ENCODE measurements around the gene PRKN.
"Not testable (repeated sequence)": the region's sequence is repeated elsewhere in the genome, so short reads cannot be mapped to it uniquely, and the experiment has no call there.

PRKN gene

GRCh38 chr6:161876231-161876630 lies 851.3 kb downstream of the PRKN start:
- DNase-seq: no peak

- DNase-seq: no peak
Measured at GRCh38 chr6:161870236-161870901, 857.2 kb downstream of the PRKN start.

GRCh38 chr6:161869491-161869890 lies 858.1 kb downstream of the PRKN start:
- no peak for DNase-seq

- DNase-seq: no peak
Measured at GRCh38 chr6:161866570-161866969, 861.0 kb downstream of the PRKN start.

DNA sequence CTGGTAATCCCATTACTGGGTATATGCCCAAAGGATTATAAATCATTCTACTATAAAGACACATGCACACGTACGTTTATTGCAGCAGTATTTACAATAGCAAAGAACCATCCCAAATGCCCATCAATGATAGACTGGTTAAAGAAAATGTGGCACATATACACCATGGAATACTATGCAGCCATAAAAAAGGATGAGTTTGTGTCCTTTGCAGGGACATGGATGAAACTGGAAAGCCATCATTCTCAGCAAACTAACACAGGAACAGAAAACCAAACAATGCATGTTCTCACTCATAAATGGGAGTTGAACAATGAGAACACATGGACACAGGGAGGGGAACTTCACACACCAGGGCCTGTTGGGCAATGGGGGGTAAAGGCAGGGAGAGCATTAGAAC lies 866.5 kb downstream of the PRKN start:
- not testable (repeated sequence) for DNase-seq

DNA sequence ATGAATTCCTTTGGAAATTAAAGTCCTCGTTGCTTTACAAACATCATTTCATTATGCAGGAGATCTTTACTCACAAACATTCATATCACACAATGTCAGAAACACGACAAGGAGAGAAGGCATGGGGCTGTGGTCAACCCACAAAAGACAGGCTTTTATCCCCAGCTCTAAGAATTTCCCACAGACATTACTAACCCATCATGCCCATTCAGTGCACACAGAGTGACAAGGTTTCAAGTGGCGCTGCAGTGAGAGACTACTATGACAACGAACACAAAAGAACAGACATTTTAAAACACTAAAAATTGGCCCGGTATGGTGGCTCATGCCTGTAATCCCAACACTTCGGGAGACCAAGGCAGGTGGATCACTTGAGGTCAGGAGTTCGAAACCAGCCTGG lies 873.9 kb downstream of the PRKN start:
- no peak for DNase-seq

DNA sequence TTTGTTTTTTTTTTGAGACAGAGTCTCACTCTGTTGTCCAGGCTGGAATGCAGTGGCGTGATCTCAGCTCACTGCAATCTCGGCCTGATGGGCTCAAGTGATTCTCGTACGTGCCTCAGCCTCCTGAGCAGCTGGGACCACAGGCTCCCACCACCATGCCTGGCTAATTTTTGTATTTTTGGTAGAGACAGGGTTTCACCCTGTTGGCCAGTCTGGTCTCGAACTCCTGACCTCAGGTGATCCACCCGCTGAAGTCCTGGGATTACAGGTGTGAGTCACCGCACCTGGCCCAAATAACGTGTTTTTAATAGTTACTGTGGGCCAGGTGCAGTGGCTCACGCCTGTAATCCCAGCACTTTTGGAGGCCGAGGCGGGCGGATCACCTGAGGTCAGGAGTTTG lies 876.1 kb downstream of the PRKN start:
- DNase-seq: not testable (repeated sequence)

DNA sequence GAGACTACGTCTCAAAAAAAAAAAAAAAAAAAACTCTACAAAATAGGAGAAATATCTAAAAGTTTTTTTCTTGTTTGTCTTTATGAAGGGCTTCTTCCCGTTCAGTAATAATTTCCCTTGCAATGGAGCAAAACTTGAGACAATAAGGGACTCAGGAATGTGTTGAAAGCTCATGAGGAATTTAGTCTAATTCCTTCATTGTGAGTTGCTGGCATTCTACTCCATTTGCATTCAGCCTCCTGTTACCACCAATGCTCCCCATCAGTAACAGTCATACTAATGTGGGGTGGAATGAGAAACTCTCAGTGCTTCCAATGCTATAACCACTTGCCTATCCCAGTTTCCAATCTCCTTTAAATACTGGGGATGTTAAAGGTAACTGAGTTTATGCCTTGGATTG lies 877.0 kb downstream of the PRKN start:
- no peak for DNase-seq

DNA sequence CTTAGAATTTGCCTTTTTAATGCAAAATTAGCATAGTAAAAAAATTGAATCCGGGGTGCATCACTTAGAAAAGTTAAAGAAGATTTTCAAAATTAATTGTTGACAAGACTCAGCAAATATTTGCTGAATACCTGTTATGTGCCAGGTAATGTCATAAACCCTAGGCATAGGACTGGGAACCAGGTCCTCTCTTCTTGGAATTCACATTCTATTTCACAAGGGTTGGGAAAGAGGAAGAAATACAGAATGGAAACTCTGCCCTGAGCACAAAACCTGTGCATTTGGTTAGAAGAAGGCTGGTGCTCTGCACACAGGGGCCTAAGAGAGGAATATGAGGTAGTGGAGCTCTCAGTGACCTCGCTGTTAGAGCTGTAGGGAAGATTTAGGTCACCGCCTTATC lies 879.9 kb downstream of the PRKN start:
- no peak for DNase-seq

DNA sequence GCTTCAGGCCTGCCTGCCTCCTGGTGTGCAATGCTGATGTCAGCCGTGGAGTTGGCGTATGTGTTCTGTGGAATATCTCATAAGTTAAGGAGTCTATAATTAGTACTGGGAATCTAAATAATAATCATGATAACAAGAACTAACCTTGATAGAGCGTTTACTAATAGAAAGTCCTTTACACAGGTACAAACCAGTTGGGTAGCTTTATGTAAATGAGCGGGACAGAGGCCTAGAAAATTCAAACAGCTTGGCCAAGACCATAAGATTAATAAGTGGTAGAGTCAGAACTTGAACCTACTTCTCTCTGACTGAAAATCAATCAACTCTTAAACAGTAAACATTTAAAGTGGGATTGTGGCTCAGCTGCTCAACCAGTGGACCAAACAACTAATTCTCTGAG lies 882.8 kb downstream of the PRKN start:
- no peak for DNase-seq

DNA sequence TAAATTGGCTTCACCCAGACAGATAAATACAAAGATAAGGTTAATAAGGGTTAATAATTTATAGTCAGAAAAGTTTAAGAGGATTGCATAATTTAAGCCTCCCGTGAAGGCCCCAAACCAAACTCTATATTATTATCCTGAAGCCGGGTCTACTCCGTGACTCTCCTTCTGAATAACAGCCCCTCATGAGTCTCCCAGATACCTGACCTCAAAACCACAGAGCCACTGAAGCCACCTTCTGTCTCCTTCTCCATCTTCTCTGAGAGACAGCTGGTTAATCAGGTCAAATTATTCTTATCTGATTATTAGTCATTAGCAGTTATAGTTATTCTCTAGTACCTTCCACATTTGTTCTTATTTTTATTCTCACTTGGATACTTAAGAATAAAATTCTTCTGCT lies 884.5 kb downstream of the PRKN start:
- no peak for DNase-seq

DNA sequence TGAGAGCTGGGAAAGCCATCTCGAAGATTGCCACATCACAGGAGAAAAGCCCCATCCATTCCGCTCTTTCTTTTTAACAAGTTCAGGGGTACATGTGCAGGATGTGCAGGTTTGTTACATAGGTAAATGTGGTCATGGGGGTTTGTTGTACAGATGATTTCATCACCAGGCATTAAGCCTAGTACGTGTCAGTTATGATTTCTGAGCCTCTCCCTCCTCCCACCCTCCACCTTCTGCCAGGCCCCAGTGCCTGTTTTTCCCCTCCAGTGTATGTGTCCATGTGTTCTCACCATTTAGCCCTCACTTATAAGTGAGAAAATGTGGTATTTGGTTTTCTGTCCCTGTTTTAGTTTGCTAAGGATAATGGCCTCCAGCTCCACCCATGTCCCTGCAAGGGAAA lies 887.2 kb downstream of the PRKN start:
- DNase-seq: no peak

DNA sequence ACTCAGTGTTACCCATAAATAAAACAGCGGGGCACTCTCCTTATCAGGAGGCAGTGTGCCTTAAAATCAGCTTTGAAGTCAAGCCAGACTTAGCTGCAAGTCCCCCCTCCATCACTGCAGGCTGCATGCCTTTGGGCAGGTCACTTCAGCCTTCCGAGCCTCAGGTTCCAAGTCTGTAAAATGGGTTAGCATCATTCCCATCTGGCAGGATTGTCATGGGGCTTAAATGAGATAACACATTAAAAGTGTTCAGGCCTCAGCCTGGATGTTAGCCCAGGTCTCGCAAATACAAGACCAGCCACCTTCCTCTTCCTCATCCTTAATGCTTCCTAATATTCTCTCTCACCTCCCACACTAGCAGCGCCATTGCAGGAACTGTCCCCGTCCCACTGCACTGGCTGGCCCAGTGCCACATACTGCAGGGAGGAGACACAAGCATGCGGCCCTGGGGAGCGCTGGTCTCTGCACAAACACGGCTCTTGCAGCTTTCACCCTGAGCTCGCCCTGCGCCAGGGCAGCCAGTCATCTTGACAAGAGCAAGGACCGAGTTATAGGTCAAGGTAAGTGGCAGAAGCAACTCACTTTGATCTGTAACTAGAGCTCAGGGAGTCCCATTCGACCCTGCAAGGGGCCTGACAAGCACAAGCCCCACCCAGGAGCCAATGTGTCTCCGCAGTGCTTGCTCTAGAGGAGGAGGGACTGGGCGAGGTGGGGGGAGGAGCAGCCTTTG lies 889.1 kb downstream of the PRKN start:
- no peak for DNase-seq

DNA sequence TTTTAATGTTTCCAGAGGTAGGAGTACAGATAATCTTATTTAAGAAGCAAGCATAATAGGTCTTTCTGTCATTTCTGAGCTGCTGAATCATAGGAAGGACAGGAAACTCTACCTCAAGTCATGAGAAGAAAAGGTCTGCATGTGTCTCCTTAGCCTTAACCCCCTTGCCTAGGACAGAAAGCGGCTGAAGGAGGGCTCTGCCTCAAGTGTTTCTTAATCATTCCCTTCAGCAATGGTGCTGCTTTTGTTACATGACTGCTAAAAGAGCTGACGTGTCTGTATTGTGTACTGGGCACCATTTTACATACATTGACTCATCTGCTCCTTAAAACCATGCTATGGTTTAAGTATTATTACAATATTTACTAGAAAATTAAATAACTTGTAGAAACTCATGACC lies 889.7 kb downstream of the PRKN start:
- DNase-seq: no peak

- no peak for DNase-seq
Measured at GRCh38 chr6:161837449-161837735, 890.2 kb downstream of the PRKN start.

DNA sequence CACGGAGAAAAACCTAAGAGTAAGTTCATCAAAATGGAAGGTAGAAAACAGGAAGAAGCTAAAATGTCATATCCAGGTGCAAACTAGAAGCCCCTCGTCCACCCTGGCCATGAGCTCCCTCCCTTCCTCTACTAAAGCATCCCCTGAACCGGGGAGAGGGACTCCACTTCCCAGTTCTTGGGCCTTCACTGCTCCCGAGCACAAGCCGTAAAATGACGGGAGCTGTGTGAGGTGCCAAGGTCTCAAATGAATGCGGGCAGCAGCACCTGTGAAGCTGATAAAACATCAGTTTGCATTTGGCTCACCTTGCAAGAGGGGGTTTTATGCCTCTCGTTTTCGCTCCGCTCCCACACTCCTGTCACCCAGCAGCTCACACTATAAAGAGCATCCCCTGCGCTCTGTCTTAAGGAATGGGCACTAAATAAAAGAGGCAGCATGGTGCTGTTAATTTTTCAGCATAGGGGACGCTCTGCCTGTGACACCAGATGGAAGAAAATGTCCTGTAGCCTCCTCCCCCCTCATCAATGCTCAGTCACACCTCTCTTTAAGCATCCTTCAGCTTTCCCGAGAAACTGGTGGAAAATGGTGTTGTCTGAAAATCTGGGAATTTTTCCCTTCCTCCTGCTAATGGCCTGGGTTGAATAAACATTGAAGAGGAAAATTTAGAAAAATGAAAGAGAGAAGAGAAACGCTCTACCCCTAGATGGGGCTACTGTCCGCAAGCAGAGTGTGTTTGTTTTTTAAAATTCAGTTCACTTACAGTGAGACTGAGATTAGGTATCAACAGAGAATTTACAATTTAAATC lies 890.7 kb downstream of the PRKN start:
- DNase-seq: no peak

- DNase-seq: no peak
Measured at GRCh38 chr6:161835500-161836215, 891.9 kb downstream of the PRKN start.

GRCh38 chr6:161834426-161834825 lies 893.1 kb downstream of the PRKN start:
- no peak for DNase-seq

GRCh38 chr6:161833099-161833860 lies 894.3 kb downstream of the PRKN start:
- DNase-seq: no peak

- no peak for DNase-seq
Measured at GRCh38 chr6:161832622-161833021, 894.9 kb downstream of the PRKN start.

- DNase-seq: no peak
Measured at GRCh38 chr6:161830866-161831616, 896.5 kb downstream of the PRKN start.

DNA sequence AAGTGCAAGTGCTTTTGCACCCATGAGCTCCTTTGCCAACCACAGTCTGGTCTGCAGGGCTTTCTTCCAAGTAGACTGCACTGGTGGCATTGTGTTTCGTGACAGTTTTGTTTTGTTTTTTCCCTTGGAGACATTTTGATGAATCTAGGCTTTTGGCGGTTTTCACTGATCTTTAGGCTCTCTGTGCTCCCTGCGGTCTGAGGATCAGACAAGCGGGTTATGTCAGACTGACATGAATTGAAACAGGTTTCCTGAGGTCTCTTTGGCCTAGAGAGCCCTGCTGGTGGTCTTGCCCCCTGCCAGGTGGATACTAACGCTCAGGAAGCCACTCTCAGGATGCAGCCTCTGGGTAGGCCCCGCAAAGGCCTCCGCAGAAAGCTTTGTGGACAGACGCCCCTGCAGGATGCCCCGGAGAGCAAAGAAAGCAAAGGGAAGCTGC lies 898.3 kb downstream of the PRKN start:
- no peak for DNase-seq
